Measurements from ENCODE around the gene CFAP58.
A peak's percentile ranks its signal among the peaks of the same experiment; 100 is the strongest.

CFAP58 gene

DNA sequence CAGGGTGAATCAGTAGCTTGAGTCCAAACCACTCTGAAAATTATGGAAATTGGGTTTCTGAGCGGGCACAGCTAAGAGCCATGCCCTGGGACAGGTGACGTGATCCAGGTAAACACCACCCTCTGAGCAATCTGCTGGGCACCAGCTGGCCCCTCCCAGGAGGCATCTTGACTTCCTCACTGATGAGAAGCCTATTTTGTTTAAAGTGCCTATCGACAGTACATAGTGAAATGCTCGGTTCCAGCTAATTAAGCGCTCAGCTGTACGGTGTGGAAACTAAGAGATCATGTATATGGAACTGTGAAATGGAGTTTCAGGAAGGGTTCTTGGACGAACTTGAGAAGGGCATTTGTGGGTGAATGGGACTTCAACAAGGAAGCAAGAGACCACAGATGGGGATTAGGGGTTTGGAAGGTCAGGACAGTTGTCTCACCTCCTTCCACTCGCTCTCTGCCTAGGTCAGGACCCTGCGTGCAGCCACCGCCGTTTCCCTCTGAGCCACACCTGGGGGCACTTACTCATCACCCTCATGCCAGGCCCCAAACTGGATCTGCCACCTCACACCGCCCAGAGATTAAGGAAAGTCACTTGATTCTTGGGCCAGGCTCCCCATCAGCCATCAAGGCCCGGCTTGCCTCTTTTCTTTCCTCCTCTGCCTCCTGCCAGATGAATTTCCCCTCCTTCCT lies 18.5 kb upstream of the CFAP58 start:
- DNase-seq (ENCODE audit: low read depth in 1 of 2, low spot score in 1 of 2), result no peak

DNA sequence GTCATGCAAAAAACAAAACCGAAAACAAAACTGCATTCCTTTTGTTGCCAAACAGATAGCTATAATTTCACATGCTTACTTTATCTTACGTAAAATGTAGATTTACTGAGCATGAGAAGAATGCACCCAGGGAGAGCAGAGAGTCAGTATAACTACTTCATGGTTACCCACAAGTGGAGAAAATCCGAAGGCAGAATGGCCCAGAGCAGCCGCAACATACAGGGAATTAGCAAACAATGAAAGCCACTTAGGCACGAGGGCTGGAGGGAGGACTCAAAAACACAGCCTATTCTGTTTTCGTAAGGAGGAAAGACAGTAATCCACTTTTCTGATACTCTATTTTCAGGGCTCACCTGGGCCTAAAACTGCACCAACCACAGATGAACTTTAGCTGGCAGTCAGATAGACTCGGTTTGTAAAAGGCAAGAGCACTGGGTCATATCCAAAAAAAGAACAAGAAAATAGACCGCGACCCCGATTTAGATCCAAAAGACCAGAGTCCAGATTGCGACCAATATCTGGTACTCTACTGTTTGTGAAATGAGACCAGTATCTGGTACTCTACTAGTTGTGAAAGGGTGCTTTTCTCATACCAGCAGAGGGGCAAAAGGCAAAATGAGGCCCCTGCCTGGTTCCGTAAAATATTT lies 16.7 kb upstream of the CFAP58 start:
- no peak for DNase-seq (ENCODE audit: low read depth in 1 of 2, low spot score in 1 of 2)

DNA sequence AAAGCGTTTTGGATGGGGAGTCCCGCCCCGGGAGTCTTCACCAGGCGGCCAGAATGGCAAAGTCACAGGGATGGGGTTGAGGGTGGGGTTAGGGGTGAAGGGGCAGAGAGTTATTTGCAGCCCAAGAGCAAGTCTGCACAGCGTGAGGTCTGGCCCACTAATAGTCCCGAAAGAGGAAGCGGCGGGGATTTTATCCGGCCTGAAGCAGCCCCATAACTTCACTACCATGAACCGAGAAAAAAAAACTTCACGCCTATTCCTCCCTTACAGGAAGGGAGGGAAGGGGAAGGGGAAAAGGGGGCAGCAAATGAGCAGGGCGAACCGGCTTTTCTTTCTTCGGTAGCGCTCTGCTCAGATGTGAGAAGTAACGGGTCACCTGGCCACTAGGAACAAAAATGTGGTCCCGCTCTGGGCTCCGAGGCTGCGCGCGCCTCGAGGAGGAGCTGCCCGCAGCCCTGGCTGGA lies 16.1 kb upstream of the CFAP58 start:
- DNase-seq (ENCODE audit: low read depth in 1 of 2, low spot score in 1 of 2), result no peak

DNA sequence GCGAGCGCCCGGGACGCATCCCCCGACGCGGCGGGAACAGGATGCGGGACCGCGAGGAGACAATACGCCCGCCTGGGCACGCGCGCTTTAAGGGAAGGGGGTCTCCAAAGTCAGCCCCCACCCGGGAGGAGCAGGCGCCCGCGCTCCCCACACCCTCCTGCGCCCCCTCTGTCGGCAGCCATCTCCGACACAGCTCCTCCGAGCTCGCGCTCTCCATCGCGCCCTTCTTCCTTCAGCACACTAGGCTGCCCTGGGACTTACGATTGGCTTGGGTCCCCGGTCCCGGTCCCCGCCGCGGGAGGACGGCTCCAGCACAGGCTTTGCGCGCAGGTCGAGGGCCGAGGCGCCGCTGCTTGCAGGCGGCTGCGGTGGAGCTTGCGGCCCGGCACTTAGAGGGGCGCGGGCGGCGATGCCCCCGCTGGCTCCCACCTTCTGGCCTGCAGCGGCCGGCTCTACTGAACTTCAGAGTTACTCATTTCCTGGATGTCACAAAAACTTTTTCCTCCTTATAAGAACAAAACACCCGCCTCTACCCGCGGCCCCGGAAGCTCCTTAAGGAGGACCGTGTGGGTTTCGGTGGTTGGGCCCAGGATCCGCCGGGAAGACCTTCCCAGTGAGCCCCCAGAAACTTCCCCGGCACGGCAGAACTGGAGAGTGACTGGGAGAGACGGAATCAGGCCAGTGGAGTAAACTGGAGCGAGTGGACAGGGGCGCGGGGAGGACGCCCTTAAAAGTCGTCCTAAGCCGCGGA lies 15.5 kb upstream of the CFAP58 start, which contains the start of gene ITPRIP:
Gene ITPRIP (minus strand): TSS at position 481 of the 751 bp plus-strand sequence. CDS start 22,414 bp downstream, outside the sequence.
- DNase-seq (ENCODE audit: low read depth in 1 of 2, low spot score in 1 of 2), result peak; percentile 37 to 56

DNA sequence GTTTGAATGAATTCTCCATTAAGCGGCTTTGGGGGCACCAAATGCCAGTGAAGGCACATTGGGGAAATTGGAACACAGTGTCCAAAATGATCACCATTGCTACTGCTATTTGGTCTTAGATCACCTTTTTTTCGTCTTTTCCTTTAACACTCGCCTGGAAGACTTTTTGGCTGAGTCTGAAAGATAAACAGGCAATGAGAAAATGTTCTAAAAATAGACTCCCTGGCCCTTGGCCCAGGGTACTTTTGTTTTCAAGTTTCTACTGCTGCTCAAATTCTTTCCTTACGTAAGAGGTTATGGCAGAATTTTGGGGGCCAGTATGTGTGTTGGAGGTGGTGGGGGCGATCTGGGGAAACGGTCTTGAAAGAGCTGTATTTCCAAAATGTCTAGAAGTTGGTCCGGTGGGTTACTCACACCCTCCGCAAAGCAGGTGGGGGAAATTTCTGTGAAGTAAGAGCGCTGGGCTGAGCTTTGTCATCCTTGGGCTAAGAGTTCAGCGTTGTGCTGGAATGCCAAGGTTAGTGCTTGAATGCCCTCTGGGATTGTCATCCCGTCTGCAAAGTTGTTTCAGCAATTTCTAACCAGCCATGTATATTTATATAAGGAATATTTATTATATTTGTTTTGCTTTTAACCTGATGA lies 14.0 kb upstream of the CFAP58 start:
- no peak for DNase-seq (ENCODE audit: low read depth in 1 of 2, low spot score in 1 of 2)

DNA sequence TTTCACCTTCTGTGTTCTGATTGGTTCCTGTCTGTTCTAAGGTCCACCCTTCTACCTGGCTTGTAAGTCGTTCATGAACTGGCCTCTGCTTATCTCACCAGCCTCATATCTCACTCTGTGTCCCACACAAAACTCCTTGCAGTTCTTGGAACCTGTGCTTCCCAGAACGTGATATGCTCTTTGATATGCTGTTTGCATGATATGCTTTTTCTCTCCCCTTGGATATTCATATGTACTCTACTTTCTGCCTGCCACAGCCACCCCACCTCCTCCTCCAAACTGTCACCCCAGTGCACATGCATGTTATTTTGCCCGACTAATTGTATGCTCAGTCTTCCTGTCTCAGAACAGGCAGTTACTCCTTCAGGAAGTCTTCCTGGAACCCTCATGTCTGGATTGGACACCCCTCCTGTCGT lies 13.5 kb upstream of the CFAP58 start:
- no peak for DNase-seq (ENCODE audit: low read depth in 1 of 2, low spot score in 1 of 2)

DNA sequence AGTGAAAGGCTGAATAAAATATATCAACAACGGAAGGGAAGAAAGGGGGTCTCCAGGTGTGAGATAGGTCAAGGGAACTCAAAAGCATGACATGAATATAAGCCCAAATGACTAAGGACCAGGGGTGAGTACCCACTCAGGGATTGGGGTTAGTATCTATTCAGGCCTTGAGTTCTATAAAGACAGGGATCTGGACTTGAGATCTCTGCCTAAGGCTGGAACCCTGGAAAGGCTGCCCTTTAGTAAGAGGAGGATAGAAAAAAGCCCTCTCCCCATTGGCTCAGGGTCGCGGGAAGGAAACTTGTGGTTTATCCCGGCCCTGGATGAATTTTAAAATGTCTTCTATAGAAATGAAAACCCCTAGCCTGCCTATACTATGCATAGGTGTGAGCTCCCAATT lies 13.0 kb upstream of the CFAP58 start:
- no peak for DNase-seq (ENCODE audit: low read depth in 1 of 2, low spot score in 1 of 2)

DNA sequence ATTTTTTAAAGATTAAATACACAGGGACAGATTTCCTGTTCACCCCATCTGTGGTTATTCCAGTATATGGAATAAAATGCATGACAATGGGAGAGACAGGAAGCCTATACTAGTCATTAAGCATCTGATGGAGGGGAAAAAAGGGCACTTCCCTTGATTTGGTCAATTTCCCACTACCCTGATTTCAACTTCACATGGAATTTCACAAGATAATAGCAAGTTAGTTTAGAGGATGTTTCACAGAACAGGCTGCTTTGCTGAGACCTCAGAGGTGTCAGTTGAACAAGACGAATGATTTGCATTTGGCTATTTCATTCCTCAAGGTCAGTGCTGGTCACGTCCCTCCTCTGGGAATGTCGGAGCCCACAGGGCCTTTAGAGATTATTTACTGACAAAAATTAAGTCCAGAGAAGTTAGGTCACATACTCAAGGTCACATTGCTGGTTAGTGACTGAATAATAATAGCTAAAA lies 10.7 kb upstream of the CFAP58 start:
- DNase-seq (ENCODE audit: low read depth in 1 of 2, low spot score in 1 of 2), result no peak

DNA sequence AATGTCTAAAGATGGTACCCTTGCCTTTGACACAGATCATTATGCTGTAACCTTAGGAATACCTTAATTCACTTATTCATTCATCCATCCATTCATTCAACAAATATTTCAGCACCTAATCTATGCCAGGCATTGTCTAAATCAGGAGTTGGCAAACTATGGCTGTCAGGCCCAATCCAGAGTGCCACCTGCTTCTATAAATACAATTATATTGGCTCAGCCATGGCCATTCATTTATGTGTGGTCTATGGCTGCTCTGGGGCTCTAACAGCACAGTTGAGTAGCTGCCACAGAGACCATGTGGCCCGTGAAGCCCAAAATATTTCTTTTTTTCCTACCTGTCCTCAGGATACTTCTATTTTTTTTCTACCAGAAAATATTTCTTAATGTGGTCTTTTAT lies 9.4 kb upstream of the CFAP58 start:
- no peak for DNase-seq (ENCODE audit: low read depth in 1 of 2, low spot score in 1 of 2)

DNA sequence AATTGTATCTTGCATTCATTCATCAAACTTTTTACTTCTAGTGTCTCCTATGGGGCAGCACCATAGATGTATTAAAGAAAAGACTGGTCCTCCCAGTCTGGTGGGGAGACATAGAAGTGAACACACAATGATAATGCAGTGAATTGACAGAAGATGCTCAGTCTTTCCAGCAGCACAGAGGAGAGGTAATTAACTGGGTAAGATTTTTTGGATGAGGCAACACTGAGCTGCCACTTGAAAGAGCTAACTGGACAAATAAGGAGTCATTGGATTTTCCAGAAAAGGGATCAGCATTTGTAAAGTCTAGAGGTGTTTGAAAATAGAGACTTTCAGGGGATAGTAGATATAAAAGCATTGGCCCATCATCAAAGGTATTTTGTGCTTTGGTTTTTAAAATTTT lies 8.1 kb upstream of the CFAP58 start:
- no peak for DNase-seq (ENCODE audit: low read depth in 1 of 2, low spot score in 1 of 2)

DNA sequence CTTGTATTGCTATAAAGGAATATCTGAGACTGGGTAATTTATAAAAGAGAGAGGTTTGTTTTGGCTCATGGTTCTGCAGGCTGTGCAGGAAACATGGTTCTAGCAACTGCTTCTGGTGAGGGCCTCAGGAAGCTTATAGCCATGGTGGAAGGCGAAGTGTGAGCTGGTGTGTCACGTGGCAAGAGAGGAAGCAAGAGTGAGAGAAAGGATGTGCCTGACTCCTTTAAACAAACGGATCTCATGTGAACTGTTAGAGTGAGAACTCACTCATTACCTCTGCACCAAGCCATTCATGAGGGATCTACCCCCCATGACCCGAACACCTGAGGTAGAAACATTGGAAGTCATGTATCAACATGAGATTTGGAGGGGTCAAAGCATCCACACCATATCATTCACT lies 7.7 kb upstream of the CFAP58 start:
- no peak for DNase-seq (ENCODE audit: low read depth in 1 of 2, low spot score in 1 of 2)

DNA sequence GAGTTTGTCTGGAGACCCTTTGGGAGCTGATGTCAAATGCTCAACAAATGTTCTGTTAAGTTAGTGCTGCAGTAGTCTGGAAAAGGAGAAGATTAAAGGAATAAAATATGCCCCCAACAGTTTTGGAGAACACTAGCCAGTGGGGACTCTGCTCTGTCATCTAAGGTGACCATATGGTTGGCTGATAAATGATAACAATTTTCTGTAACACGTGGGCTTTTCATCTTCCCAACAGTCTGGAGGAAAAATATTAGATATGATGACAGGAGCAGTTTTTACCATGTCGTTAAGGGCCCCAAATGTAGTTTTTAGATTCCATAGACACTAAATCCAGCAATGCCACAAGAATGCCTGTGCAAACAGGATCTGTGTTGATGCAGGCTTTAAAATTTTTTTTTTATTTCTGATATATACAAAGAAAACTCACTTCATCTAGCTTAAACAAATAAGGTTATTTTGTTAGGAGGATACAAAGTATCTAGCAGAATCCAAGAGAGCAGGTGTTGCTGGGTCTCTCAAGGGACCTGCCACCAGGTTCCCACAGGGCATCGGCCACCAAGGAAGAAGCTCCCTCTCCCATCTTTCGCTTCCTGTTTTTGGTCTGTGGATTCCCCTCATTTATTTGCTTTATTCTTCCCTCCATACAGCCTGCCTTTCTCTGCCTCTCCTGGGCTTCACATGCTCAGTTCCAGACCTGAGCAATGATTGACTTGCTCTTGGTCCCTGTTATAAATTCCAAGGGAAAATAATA lies 6.2 kb upstream of the CFAP58 start:
- no peak for DNase-seq (ENCODE audit: low read depth in 1 of 2, low spot score in 1 of 2)

DNA sequence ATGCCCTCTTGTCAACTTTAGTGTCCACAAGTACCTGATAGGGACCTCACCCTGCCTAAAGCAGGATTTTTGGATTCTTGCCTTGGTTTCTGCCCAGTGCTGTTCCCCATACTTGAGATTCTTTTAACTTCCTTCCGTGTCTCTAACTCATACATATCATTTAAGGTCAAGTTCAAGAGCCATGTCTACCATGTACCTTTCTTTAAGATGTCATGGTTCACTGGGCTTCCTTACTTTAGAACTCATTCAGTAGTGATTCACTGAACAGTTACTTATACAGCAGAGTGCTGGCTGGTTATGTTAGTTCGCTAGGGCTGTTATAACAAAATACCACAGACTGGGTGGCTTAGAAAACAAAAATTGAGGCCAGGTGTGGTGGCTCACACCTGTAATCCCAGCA lies 5.0 kb upstream of the CFAP58 start:
- DNase-seq (ENCODE audit: low read depth in 1 of 2, low spot score in 1 of 2), result no peak

DNA sequence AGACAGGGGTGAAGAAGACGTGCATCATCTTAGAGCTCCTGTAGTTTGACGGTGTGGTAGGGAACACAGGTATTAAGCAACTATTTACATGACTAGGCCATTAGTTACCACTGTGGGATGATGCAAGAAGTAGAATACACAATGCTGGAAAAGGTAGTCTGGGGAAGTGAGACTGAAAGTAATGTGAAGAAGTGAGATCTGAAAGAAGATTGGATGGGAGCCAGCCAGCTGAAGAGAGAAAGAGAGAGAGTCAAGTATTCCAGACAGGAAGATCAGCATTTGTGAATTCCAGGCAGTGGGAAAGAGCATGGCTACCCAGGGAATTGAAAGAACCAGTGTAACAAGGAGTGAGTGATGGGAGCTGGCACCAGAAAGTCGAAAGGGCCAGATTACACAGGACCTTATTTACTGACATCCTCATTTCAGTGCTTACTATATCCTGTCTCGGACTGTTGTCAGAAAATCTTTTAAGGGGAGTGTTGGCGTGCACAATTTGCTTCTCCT lies 4.0 kb upstream of the CFAP58 start:
- no peak for DNase-seq (ENCODE audit: low read depth in 1 of 2, low spot score in 1 of 2)

DNA sequence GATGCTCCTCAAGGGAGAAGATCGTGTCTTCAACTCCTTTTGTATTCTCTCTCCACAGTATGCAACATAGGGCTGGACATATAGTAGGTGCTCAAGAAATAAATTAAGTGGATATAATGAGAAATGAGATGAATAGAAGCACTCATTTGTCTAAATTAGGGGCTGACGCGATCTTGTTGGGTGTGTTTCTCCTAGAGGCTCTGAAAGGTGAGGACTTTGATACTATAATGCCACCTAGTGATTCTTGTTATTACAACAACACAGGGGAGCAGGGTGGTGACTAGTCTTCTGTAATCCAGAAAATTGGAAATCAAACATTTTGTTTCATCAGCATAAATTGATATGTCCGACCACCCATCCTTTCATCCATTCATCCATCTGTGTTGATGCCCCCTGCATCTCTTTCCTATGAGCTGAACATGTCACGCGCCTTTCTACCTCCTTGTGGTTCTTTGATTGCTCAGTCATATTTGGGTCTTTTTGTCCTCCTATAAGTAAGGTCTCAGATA lies 3.5 kb upstream of the CFAP58 start:
- DNase-seq (ENCODE audit: low read depth in 1 of 2, low spot score in 1 of 2), result no peak

DNA sequence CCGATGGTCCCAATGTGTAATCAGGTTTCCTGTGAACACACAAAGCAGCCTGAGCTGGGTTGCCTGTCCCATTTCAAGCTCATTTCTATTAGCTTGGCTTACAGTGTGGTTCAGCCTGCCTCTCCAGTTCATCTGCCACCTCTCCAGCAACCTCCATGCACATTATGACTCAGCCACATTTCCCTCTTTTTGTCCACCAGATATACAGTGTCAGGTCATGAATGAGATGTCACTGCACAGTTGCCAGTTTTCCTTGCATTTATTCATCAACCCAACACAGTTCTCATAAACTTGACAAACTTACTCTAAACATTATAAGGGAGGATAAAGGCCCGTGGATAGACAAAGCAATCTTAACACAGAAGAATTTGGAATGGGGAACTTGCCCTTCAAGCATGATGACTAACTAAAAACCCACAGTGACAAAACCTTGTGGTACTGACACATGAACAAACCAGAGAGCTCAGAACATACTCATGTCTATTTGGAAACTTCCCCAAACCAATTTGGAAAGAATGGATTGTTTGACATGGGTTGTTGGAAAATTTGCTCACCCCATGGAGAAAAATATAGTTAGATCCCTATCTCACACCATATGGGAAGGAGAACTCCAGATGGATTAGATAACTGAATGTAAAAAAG lies 2.5 kb upstream of the CFAP58 start:
- no peak for DNase-seq (ENCODE audit: low read depth in 1 of 2, low spot score in 1 of 2)

DNA sequence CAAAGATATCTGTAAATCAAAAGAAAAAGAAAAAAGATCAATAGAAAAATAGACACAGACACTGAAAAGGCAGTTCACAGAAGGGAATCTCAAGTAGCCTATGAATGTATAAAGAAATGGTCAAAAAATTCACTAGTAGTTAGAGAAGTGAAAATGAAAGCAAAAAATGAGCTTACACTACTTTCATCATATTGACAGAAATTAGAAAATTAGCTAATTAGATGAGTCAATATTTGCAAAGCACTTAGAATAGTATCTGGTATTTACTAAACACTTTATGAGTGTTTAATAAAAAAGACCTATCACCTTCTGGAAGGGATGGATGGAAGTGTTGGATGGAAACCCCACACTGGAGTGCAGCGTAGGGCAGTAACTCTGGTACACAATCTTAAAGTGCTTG lies 1.7 kb upstream of the CFAP58 start:
- DNase-seq (ENCODE audit: low read depth in 1 of 2, low spot score in 1 of 2), result no peak

DNA sequence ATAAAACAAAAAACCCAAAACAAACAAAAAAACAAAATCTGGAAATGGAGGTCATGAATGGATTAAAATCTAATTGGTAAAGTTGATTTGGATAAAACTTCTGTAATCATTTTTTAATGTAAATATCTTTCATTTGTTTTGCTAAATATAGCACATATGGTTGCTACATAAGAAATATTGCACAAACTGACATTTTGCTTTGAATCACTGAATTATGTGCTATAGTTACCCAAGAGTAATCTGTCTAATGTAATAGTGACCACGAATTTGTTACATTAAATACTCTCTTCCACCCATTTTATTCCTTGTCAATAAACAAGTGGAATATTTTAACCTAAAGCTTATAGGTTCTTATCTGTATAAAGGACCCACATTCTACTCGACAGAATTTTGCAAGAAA lies 6.2 kb downstream of the CFAP58 start:
- DNase-seq (ENCODE audit: low read depth in 1 of 2, low spot score in 1 of 2), result no peak

DNA sequence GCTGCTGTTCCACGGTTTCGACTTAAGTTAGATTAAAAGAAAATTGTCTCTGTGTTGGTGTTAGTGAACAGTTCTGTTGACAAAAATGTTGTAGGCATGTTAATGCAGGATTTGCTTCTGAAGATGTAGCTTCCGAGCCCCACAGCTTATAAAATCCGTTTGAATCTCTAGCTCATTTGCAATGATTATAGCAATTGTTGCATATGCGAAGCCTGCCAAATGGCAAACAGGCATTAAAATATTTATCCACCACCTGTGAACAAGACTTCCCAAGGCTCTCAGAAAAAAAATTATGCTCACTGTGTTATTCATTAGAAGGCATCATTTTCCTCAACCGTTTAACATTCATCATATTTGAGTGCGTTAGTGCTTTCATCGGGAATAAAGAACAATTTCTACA lies 14.3 kb downstream of the CFAP58 start:
- no peak for DNase-seq (ENCODE audit: low read depth in 1 of 2, low spot score in 1 of 2)

DNA sequence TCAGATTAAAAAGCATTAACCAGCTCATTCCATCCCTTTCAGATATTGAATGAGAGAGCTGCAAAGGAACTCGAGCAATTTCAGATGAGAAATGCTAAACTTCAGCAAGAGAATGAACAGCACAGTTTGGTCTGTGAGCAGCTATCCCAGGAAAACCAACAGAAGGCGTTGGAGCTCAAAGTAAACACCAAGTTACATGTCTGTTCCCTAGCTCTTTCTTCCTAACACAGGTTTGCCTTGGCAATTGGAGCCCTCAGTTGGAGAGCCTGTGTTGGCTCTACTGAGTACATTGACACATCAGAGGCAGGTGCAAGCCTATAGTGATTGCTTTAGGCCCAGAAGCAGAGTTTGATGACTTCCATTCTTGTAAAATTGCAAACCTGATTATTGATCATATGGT lies 14.7 kb downstream of the CFAP58 start:
- DNase-seq (ENCODE audit: low read depth in 1 of 2, low spot score in 1 of 2), result no peak

All from activated T-helper 1 cell treated with anti-CD3 and anti-CD28 coated beads, Interleukin-2, amount 50 U/mL, for 16 hours (primary cell).